ENCODE data around the gene DEDD2.

The DEDD2 gene

DNA sequence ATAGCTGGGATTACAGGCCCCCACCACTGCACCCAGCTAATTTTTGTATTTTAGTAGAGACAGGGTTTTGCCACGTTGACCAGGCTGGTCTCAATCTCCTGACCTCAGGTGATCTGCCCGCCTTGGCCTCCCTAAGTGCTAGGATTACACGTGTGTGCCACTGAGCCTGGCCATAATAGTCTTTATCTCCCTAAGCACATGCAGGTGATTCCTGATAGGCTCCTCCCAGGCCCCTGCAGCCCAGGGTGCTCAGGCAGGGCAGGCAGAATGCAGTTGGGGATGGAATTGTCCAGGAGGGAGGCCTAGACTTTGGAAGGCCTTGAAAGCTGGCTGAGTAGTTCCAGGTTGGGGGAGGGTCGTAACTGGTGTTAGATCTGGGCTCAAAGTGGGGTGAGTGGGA, 11.2 kb upstream of the DEDD2 start:
- no peak for DNase-seq (ENCODE audit: low read depth in 2 of 2)

DNA sequence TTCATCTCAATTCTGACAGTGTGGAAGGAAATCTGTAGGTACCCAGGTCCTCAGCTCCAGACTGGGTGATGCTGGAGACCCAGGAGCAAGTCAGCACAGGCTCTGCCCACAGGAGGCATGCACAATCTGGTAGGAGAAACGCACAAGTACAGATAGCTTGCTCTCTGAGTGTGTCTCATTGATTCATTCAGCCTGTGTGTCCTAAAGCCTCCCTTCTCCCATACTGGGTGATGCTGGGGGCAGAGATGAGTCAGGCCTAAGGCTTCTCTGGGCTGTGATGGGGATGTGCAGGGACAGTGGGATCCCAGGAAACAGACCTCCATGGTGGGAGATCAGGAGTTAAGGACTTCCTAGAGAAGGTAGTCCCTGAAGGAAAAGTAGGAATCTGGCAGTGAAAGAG, 9.4 kb upstream of the DEDD2 start:
- no peak for DNase-seq (ENCODE audit: low read depth in 2 of 2)

DNA sequence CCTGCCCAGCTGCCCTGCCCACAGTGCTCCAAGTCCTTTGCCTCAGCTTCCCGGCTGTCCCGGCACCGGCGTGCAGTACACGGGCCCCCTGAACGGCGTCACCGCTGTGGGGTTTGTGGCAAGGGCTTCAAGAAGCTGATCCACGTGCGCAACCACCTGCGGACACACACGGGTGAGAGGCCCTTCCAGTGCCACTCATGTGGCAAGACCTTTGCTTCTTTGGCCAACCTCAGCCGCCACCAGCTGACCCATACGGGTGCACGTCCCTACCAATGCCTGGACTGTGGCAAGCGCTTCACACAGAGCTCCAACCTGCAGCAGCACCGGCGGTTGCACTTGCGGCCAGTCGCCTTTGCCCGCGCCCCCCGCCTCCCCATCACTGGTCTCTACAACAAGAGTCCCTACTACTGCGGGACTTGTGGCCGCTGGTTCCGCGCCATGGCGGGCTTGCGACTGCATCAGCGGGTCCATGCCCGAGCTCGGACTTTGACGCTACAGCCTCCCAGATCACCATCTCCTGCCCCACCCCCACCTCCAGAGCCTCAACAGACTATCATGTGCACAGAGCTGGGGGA, 8.3 kb upstream of the DEDD2 start:
- DNase-seq (ENCODE audit: low read depth in 2 of 2) = no peak

DNA sequence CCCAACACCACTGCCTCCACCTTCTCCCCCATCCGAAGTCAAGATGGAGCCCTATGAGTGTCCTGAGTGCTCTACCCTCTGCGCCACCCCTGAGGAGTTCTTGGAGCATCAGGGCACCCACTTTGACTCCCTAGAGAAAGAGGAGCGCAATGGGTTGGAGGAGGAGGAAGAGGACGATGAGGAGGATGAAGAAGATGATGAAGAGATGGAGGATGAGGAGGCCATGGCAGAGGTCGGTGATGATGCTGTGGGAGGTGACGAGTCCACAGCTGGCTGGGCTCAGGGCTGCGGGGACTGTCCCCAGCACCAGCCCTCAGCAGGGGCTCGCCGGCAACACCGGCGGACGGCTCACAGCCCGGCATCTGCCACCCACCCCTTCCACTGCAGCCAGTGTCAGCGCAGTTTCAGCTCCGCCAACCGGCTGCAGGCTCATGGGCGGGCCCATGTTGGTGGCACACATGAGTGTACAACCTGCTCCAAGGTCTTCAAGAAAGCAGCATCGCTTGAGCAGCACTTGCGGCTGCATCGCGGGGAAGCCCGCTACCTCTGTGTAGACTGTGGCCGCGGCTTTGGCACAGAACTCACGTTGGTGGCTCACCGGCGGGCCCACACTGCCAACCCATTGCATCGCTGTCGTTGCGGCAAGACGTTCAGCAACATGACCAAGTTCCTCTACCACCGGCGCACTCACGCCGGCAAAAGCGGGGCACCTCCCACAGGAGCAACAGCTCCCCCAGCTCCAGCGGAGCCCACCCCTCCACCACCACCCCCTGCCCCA, 7.7 kb upstream of the DEDD2 start:
- DNase-seq (ENCODE audit: low read depth in 2 of 2) = no peak

DNA sequence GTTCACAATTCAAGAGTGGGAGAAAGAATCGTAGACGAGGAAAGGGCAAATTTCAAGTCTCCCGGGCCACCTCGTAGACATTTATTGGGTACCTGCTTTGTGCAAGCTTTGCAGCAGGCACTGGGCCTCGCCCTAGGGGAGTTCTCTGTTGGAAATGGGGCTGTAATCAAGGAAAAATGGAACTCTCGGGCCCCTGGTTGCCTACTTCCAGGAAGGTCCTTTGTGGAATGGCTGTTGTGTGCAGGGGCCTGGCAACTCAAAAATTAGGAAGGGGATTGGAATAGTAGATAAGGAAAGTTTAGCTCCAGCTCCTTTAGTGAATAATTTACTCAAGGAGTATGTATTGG, 3.2 kb upstream of the DEDD2 start:
- DNase-seq (ENCODE audit: low read depth in 2 of 2) = no peak

DNA sequence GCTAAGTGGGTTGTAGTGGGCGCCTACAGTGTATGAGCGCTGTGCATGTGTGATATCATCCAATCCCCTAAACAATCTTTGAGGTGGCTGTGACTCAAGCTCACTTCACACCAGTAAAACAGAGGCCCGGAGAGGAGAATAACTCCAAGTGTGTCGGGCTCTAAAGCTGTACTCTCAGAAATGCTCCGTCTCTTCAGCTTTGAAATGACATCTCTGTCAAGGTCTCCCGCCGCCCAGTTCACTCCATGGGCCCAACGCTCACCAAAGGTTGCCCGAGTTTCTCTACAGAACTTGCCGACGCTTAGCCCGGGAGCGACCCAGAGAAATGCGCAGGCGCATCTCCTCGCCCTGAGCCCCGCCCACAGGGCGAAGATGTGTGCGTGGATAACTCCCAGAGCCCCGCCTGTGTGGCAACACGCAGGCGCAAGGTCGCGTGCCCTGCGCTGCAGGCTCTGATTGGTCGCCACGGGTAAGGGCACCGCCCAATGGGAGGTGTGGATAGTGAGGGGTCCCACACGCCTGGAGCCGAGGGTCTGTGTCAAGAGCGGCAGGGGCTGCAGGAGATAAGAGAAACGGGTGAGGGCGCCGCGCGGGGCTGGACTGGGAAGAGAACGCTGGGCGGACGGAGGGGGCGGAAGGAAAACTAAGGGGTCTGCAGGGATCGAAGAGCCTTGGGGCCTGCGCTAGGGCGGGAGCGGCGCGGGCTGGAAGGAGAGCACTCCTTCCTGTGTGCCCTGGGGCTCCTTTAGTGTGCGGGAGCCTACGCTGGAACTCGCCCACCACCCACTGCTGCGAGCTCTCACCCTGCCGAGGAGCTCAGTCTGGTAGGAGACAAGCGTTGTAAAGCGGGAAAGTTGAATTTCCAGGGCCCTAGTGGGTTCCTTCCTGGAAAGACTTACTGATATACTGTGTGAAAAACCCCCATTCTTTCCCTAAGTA, 2.6 kb upstream of the DEDD2 start, which contains the start of gene ZNF526:
Gene ZNF526 (plus strand): TSS at position 501 of the 939 bp plus-strand sequence. CDS start 4,092 bp downstream, outside the sequence.
- DNase-seq (ENCODE audit: low read depth in 2 of 2) = peak; percentile 93

DNA sequence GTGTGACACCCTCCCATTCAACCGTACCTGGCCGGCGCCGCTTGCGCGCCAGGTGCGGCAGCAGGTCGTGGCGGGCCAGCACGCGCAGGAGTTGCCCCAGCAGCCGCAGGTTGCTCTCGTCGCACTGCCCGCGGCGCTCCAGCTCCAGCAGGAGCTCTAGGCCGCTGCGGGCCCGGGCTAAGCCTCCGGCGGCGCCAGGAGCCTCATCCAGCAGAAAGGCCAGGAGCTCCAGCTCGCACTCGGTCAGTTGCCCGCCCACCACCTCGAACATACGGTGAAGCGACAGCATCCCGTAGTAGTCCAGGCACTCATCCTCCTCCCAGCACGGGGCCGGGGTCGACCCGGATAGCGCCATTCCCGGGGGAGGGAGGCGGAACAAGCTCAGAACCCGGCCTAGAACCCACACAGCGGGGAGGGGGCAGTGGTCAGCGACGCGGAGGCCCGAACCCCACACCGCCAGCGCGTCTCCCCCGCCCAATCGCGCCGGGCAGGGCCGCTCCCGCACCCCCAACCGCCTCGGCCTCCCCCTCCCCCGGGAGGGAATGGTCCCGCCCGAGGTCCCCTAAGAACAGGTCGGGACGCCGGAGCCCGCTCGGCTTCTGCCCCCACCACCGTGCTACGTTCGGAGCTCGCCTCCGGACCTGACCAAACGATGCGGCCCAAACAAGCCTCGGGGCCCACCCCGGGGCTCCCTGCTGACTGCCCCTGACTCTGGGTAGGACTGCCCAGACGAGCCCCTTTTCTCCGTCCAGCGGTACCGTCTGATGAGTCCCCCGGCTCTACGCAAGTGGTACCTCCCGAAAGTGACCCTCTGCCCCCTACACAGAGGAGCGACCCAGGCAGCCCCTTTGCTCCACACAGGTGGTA, 591 bp downstream of the DEDD2 start:
- DNase-seq (ENCODE audit: low read depth in 2 of 2) = peak in 1 of 2 donors; percentile 21

DNA sequence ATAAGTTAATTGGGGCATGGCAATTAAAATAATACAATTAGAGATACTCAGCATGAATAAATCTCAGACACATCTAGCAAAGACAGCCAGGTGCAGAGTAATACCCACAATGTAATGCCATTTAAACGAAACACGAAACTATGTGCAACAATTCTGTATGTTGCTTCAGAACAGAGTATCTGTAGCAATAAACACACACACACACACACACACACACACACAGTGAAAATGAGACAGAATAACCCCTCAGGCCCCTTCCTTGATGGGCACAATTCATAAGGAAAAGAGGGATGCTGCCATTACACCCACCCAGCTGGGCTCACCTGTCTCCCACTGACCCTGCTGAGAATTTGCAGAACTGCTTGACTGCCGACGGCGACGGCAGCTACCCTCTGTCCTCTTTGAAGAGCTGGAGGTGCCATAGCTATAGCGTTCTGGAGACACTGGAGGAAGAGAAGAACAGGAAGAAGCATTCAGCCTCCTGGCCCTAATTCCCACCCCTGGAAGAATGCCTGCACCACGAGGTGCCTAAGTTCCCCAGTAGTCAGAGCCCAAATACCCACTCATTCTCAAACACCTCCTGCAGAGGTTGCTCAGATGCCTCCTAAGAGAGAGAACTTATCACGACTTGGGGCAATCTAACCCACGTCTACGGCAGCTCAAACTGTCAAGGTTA, 2.5 kb downstream of the DEDD2 start:
- no peak for DNase-seq (ENCODE audit: low read depth in 2 of 2)

DNA sequence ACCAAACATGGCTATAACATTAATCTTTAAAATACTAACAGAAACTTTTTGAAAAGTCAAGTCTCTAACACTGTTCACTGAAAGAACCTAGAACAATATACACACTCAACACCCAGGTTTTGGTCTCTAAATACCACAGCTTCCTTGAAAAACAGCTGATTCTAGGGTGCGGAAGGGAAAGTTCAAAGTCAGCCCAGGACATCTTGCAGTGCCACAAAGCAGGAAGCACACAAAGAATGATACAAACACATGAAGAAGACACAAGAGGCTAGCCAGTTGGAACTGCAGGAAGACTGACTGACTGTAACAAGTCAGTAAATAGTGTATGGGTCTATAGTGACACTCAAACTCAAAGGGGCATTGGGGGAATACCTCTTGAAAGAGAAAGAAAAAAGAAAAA, 4.6 kb downstream of the DEDD2 start:
- no peak for DNase-seq (ENCODE audit: low read depth in 2 of 2)

DNA sequence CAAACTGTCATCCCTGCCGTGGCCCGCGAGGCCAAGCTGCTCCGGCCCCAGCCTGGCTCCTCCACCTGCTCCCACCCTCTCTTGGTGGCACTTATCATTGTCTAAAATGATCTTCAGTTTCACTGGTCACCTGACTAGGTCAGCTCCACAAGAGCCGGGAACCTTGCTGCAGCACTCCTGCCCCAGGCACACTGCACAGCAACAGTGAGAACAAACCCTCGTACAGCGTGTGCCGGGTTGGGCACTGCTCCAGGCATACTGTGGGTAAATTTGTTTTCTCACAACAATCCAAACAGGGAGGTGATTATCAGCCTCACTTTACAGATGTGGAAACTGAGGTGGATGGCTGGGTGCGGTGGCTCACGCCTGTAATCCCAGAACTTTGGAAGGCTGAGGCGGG, 8.9 kb downstream of the DEDD2 start:
- DNase-seq (ENCODE audit: low read depth in 2 of 2) = no peak

DNA sequence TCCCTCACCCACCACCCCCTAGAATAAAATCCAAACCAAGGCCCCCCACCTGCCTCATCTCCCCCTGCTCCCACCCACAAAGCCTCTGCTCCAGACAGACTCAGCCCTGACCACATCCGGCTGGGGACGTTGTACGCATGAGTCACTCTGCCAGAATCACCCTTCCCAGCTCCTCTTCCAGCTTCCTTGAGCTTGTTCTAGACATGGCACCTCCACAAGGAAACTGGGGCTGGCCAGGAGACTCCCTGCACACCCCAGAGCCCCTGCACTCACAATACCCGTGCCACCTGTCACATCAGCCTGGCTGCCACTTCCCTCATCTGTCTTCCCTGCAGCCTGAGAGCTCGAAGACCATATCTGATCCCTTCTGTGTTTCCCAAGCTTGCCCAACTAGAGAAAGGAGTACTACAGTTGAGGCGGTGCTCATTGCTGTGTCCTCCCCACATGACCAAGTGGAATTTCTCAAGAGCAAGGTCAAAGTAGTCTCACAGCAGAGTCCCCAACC, 9.7 kb downstream of the DEDD2 start:
- no peak for DNase-seq (ENCODE audit: low read depth in 2 of 2)

DNA sequence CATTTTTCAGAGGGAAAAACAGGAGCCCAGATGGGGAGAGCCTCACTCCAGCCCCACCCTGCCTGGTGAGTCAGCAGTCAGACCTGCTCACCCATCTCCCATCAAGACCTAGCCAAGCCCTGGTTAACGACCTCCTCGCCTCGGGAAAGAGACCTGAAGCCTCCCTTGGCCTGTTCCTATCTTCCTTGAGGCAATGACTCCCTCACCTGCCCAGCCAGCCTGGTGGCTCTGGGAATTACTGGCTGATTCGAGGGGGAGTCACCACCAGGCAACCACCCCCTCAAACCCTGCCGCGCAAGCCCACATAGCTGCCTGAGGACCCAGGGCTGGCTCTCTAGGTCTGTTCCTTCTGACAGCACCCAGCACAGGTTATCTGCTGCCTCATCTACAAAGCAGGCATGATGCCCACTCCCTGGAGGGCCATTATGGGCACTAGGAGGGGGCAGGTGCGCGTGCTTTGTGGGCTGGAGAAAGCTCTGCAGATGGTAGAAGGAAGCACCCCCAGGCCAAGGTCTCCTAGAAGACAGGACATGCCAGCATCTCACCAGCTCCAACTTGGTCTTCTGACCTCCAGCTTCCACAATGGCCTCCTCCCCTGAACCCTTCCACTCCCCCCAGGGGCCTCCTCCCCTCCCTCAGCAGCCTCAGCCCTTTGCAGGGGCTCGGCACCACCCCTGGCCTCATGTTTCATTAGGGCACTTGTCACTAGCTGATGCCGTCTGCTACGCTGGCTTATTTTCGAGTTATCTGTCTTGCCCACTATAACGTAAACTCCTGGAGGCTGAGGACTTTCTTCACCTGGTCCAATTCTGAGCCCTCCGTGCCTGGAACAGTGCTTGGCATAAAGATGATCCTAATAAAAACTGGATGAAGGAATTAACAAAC, 10.4 kb downstream of the DEDD2 start:
- DNase-seq (ENCODE audit: low read depth in 2 of 2) = no peak

DNA sequence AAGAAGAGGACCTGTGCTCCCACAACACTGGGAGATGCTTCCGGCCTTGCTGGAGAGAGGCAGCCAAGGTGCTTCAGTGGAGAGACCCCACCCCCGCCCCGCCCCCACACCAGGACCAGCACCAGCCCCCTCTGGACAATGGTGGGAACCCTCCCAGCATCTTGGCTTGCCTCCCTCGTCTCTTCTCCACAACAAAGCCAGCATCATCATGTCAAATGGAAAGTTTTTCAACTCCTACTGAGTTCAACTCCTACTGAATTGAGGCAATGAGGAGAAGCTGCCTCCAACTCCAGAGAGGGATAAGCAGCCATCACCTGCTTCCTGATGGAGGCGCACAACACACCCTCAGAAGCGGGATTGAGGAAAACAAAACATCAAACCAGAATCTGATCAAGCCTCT, 12.8 kb downstream of the DEDD2 start:
- DNase-seq (ENCODE audit: low read depth in 2 of 2) = no peak

DNA sequence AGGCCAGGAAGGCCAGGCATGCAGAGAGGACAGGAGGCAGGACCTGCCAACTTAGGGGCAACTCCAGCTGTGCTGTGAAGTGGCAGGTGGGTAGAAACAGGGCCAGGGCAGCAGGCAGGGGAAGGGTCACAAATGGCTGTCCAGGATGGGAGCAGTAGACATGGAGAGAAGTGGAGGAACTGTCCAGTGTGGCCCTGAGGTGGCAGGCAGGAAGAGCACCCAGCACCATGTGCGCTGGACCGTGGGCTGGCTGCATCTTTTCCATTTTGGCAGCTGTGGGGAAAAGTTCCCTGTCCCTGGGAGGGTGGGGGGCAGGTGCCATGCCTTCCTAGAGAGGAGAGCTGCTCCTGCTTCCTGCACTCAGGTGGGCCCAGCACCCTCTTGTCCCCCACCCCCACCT, 13.8 kb downstream of the DEDD2 start:
- DNase-seq (ENCODE audit: low read depth in 2 of 2) = no peak

DNA sequence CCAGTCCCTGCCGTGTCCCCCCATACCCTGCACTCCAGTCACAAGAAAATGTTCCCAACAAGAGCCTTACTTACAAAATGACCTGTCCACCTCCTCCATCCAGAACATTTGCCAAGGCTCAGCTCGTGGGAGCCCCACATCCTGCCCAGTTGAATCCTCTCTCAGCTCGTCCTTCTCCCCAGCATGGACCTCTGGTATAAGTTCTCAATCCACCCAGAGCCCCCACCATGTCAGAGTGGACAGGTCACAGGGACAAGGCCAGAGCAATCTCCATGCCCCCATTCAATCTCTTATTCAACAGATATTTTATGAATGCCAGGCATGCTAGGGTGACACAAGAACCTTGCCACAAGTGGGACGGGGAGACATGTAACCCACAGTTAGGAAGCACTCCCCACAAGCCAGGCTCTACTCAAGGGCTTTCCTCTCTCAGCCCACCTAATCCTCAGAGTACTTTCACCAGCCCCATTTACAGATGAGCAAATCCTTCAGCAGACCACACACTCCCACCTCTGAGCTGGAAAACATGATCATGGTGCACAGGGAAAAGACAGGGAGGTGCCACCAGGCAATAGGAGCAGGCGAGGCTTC, 15.1 kb downstream of the DEDD2 start:
- DNase-seq (ENCODE audit: low read depth in 2 of 2) = no peak

DNA sequence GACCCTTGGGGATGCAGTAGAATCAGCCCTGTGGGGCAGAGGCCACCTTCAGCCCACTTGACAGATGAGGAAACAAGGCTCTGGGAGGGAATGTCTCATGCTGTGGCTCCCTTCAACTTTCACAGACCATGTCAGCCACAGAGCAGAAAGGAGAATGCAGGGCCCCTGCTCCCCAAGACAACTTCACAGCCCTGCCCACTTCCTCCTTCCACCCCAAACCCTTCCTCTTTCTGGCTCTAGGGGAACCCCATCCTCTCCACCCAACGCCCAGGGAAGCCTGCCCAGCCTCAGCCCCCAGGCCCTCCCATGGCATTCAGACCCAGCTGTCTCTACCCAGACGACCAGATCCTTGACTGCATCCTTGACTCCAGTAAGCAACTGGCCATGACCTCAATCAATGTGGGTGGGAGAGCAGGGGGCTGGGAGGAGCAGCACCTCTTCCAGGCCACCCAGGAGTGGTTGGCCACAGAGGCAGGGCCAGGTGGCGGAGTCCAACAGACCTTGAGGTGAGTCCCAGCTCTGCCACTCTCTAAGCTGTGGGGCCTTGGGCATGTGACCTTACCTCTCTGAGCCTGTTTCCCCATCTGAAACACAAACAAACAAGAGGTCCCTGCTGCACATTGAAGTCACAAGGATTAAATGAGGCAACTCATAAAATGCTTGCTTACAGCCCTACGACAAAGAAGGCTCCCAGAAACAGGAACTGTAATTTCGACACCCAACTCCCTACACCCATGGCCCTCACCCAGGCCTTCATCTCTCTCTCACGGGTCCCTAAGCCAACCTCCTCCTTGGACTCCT, 15.8 kb downstream of the DEDD2 start:
- DNase-seq (ENCODE audit: low read depth in 2 of 2) = no peak

DNA sequence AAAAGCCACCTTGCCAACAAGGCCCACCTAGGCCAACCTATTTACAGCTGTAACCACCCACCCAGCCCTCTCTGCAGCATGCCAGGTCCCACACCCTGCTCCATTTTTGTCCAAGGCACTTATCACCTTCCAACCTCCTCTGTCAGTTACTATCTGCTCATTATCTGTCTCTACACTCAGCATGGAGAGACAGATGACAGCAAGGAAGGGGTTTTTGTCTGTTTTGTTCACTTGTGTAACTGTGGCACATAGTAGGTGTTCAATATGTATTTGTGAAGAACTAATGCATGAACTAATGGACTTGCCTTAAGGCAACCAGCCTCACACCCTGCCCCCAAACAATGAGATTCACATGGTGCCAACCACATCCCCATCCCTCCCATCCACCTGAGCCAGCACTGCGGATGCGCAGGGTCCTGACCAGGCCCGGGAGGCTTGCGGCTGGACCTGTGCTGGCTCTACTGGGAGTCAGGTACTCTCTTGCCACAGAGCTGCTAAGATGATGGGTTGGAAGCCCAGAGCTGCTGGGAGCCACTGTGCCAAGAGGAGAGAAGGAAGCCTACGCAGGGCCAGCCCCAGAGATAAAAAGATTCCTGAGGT, 17.3 kb downstream of the DEDD2 start:
- DNase-seq (ENCODE audit: low read depth in 2 of 2) = no peak

DNA sequence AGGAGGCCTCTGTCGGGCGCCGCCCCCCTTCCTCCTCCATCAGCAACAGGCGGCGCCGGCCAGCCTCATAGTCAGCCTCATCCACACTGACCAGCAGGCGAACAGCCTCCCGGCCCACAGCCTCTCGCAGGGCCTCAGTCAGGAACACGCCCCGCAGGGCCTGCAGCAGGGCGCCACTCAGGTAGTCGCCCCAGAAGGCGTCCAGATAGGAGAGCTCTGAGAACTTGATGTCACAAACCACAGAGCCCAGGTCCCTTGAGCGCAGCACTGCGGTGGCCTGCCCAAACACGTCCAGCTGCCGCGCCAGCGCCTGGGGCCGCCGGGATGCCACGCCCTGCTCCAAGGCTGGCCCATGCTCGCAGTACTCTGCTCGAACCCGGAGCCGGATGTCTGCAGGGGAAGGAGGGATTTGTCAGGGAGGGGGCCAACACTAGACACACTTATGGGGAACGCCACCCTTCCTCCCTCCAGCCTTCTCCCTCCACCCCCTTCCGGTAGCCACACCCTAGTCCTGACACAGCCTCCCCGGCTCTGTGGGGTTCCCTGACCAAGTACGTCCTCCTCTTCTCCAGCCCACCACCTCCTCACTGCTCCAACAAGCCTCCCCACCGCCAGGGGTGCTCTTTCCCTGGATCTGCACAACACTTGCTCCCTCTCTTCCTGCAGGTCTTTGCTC, 17.9 kb downstream of the DEDD2 start:
- peak in 1 of 2 donors; percentile 31 for DNase-seq (ENCODE audit: low read depth in 2 of 2)
